Neural crest cell (in vitro differentiated cells): Measurements from ENCODE around the gene CLUH. TPM values are rescaled to one million over a fixed set of nuclear protein-coding genes. Genes with fewer than 3 reads are reported as not detected.

Experiments
- DNase-seq: peaks from one replicate; pipeline ENCODE4 v3.0.0; 2021; ENCODE audit warnings: low read depth, mixed read lengths, low spot score
- H3K27ac Mint-ChIP-seq: one replicate; pipeline ENCODE4 v1.8.0; 2021; ENCODE audit warnings: mild to moderate bottlenecking, mixed read lengths; ENCODE audit not compliant: unreplicated experiment
- H3K27me3 Mint-ChIP-seq: 2 replicates; pipeline ENCODE4 v1.8.0; 2021; ENCODE audit warnings: low read depth, mild to moderate bottlenecking, mixed read lengths
- H3K36me3 Mint-ChIP-seq: 2 replicates; pipeline ENCODE4 v1.8.0; 2021; ENCODE audit warnings: low read depth, mild to moderate bottlenecking, mixed read lengths
- H3K4me1 Mint-ChIP-seq: 2 replicates; pipeline ENCODE4 v1.8.0; 2021; ENCODE audit warnings: mixed read lengths
- H3K4me3 Mint-ChIP-seq: one replicate; pipeline ENCODE4 v1.8.0; 2021; ENCODE audit warnings: mild to moderate bottlenecking, mixed read lengths
- H3K9me3 Mint-ChIP-seq: 2 replicates; pipeline ENCODE4 v1.8.0; 2021; ENCODE audit warnings: mixed read lengths
- total RNA-seq: library from RNA; stranded (reverse); gene quantifications from 2 replicates; pipeline ENCODE4 v1.2.1, GENCODE V29; 2021
- TF ChIP-seq, protein P1 (sequence below): fragments of 200-600 bp; sonication (generic); conservative IDR thresholded peaks from 2 replicates; pipeline ENCODE4 v1.5.0; 2021; ENCODE audit warnings: antibody characterized with exemption, mild to moderate bottlenecking

Gene CLUH
- total RNA-seq, 1 donor from 2014 or later: 59.6 TPM

DNA sequence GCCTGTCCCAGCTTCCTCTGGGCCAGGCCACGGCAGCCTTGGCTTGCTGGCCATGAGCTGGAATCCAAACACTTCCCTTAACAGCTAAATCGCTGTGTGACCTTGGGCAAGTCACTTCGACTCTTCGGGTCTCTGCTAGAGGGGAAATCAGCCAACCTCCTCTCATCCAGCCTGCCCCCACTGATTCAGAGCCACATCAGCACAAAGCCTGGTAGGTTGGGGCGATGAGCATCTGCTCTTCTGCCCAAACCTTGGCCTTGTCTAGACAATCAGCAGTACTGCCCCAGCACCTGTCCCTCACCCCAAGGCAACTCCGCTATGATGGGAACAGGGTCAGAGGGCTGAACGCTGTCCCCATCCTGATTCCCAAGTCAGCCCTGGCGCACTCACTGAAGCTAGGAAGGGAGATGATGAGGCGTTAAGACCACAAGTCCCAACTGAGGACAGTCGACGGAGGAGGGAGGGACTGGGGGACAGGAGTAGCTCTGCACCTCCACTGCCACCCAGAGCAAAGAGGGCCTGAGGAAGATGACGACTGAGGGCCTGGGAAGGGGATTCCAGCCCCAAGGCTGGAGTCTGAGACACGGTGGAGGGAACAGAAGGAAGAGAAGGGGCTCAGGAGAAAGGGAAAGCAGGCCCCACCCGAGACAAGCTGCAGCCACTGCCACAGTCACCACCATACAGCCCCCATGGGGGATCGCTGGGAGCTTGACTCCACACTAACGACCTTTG lies 1.3 kb downstream of the CLUH start:
- TF ChIP-seq, protein P1, sequence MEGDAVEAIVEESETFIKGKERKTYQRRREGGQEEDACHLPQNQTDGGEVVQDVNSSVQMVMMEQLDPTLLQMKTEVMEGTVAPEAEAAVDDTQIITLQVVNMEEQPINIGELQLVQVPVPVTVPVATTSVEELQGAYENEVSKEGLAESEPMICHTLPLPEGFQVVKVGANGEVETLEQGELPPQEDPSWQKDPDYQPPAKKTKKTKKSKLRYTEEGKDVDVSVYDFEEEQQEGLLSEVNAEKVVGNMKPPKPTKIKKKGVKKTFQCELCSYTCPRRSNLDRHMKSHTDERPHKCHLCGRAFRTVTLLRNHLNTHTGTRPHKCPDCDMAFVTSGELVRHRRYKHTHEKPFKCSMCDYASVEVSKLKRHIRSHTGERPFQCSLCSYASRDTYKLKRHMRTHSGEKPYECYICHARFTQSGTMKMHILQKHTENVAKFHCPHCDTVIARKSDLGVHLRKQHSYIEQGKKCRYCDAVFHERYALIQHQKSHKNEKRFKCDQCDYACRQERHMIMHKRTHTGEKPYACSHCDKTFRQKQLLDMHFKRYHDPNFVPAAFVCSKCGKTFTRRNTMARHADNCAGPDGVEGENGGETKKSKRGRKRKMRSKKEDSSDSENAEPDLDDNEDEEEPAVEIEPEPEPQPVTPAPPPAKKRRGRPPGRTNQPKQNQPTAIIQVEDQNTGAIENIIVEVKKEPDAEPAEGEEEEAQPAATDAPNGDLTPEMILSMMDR: no peak
- no peaks in the 10 kb centered on the region for H3K36me3 Mint-ChIP-seq
- H3K4me3 Mint-ChIP-seq: peak overlapping the region; percentile 91
- DNase-seq: no peak
- no peaks in the 10 kb centered on the region for H3K9me3 Mint-ChIP-seq
- peaks cover 35% of the 10 kb centered on the region for H3K4me1 Mint-ChIP-seq
- no peaks in the 10 kb centered on the region for H3K27me3 Mint-ChIP-seq
- H3K27ac Mint-ChIP-seq: peak overlapping the region; percentile 57

DNA sequence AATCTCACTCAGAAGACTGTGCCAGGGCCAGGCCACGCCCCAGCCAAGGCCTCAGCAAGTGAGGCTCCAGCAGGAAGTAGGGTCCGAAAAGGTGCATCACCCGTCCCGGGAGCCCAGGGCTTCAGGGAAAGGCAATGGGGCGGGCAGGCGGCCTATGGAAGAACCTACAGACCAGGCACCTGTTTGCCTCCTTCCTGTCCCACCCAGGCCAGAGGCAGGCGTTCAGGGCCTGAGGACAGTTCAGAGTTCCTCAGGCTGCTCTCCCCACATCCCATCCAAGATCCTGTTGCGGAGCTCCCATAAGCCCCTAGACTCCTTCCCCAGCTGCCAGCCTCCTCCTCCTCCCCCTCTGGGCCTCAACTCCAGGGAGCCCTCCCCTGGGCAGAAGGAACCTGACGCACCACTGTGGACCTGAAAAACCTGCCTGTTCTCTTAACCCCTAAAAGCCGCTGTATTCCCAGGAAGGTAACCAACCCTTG lies 2.3 kb downstream of the CLUH start:
- DNase-seq: no peak
- H3K9me3 Mint-ChIP-seq: no peaks in the 10 kb centered on the region
- H3K27me3 Mint-ChIP-seq: no peaks in the 10 kb centered on the region
- peak overlapping the region; percentile 91 for H3K4me3 Mint-ChIP-seq
- H3K36me3 Mint-ChIP-seq: no peaks in the 10 kb centered on the region
- TF ChIP-seq, protein P1: no peak
- H3K4me1 Mint-ChIP-seq: peaks cover 36% of the 10 kb centered on the region
- peak overlapping the region; percentile 12 for H3K27ac Mint-ChIP-seq

DNA sequence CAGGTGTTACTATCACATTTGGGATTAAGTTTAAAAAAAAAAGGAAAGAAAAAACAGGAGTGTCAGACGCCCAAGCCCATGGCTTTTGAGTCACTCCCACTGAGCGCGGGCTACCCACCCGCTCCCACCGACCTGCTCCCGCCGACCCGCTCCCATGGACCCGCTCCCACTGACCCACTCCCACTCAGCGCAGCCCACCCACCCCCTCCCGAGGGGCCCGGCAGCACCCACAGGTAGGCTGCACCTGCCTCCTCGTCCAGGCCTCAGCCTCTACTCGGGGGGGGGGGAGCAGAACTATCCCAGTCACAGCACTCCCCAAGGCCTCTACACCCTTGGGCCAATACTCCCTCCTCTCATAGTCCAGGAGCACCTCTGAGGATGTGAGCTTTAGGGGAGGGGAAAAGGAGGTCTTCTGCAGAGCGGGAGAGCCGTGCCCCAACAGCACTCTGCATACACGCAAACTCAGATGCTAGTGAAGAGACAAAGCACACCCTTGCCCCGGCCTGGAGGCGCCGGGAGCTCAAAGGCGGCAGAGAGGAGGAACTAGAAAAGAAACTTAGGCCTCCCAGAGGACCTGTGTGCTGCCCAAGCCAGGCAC lies 2.9 kb downstream of the CLUH start:
- no peak overlapping the region for H3K27ac Mint-ChIP-seq
- H3K4me3 Mint-ChIP-seq: peak overlapping the region; percentile 69
- no peaks in the 10 kb centered on the region for H3K27me3 Mint-ChIP-seq

GRCh38 chr17:2707721-2708584 lies 3.6 kb downstream of the CLUH start:
- Mint-ChIP-seq H3K27ac (no peak overlapping the region), H3K9me3 (no peaks in the 10 kb centered on the region), H3K36me3 (no peaks in the 10 kb centered on the region), H3K4me3 (peak overlapping the region; percentile 27), H3K27me3 (no peaks in the 10 kb centered on the region), H3K4me1 (peaks cover 36% of the 10 kb centered on the region)
- TF ChIP-seq, protein P1: peak; percentile 48
- DNase-seq: peak; percentile 39

More for the DNA sequence above, 2.9 kb downstream of the CLUH start:
- Mint-ChIP-seq H3K4me1 (peaks cover 36% of the 10 kb centered on the region), H3K9me3 (no peaks in the 10 kb centered on the region), H3K36me3 (no peaks in the 10 kb centered on the region)
- TF ChIP-seq, protein P1: no peak
- no peak for DNase-seq

DNA sequence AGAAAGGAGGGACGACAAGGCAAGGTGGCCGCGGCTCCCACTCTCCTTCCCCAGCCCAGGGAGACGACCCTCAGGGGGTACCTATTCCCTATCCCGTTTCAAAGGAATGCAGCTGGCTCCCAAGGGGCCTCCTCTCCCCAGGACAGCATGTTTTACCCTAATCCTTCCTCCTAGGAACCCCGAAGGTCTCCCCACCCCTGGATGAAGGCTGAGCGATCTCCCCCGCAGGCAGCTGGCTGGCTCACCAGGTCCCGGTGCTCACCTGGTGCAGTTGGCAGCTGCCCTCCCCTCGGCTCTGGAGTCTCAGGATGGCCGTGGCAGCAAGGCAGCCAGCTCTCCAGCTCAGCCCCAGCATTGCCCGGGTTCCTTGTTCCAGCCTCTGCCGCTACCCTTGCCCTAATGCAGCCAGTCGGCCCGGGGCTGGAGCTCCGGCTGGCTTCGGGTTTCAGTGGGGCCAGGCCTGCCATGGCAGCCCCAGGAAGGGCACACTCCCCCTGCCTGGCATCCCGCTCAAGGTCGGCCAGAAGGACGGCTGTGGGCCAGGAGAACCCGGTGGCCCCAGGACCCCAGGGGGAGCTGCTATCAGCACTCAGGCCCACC lies 4.6 kb downstream of the CLUH start:
- Mint-ChIP-seq H3K27ac (no peak overlapping the region), H3K36me3 (no peaks in the 10 kb centered on the region), H3K27me3 (no peaks in the 10 kb centered on the region), H3K4me1 (peaks cover 29% of the 10 kb centered on the region), H3K9me3 (no peaks in the 10 kb centered on the region), H3K4me3 (no peak overlapping the region)
- TF ChIP-seq, protein P1: no peak
- DNase-seq: no peak
